Lung (tissue), 12 donors: ENCODE measurements around the gene C11orf58. TPM values are rescaled to one million over a fixed set of nuclear protein-coding genes. Genes with fewer than 3 reads are reported as not detected.

Experiments used
- ATAC-seq: fragments of 200-7000 bp; cut with Tn5 transposase; one replicate; pipeline ENCODE4 v1.9.1; 2020; ENCODE audit warnings: moderate number of reproducible peaks; ENCODE audit not compliant: insufficient read depth, low FRiP score
- DNase-seq, 3 donors: peaks; one replicate each; pipeline ENCODE4 v3.0.0-alpha.2; 2013 to 2017
- H3K27ac ChIP-seq, 2 donors: one replicate each; pipeline ENCODE4 v1.5.1; 2013; ENCODE audit warnings: mild to moderate bottlenecking in 2 of 2, moderate library complexity in 2 of 2, control low read depth in 1 of 2, inconsistent platforms in 1 of 2, low read depth in 1 of 2, low read length in 1 of 2
- H3K27me3 ChIP-seq, 3 donors: one replicate each; pipeline ENCODE4 v1.5.1; 2013; ENCODE audit warnings: low read length in 2 of 3; ENCODE audit not compliant: control insufficient read depth in 3 of 3, insufficient read depth in 3 of 3
- H3K36me3 ChIP-seq, 4 donors: one replicate each; pipeline ENCODE4 v1.5.1; 2013; ENCODE audit warnings: low read length in 4 of 4, mild to moderate bottlenecking in 1 of 4, moderate library complexity in 1 of 4; ENCODE audit not compliant: control insufficient read depth in 4 of 4, insufficient read depth in 4 of 4
- H3K4me1 ChIP-seq, 5 donors: one replicate each; pipeline ENCODE4 v1.5.1; 2013; ENCODE audit warnings: low read length in 5 of 5, mild to moderate bottlenecking in 2 of 5, moderate library complexity in 1 of 5; ENCODE audit not compliant: control insufficient read depth in 5 of 5, insufficient read depth in 5 of 5
- H3K4me3 ChIP-seq: one replicate; pipeline ENCODE4 v1.5.1; 2013; ENCODE audit warnings: mild to moderate bottlenecking, control low read depth, moderate library complexity
- H3K9ac ChIP-seq, 2 donors: one replicate each; pipeline ENCODE4 v1.5.1; 2013; ENCODE audit warnings: low read length in 2 of 2, control low read depth in 1 of 2; ENCODE audit not compliant: insufficient read depth in 1 of 2
- H3K9me3 ChIP-seq, 4 donors: one replicate each; pipeline ENCODE4 v1.5.1; 2013; ENCODE audit warnings: low read length in 3 of 4, mild to moderate bottlenecking in 1 of 4, moderate library complexity in 1 of 4; ENCODE audit not compliant: control insufficient read depth in 4 of 4, insufficient read depth in 3 of 4
- CTCF ChIP-seq: IDR thresholded peaks from 2 replicates; pipeline ENCODE4 v1.5.1; 2012; ENCODE audit warnings: mild to moderate bottlenecking; ENCODE audit errors: control extremely low read depth, extremely low read depth
- WGBS, 2 donors: extraction: QIAGEN DNeasy Blood & Tissue Kit; methylation state at CpG; one replicate each; pipeline ENCODE4 v1.1.7; 2013; 5-methylcytosine and 5-hydroxymethylcytosine counted together
- polyA plus RNA-seq, 2 donors: library from polyadenylated mRNA; stranded (reverse); fragments of 200-250 nt; gene quantifications; one replicate each; pipeline ENCODE4 v1.2.1, GENCODE V29; 2013
- total RNA-seq, 2 donors: library from RNA; depleted of rRNA in 1 of 2; stranded (reverse); fragments of >200 nt in 1 of 2; gene quantifications; one replicate each; pipeline ENCODE4 v1.2.1, GENCODE V29; 2014 to 2021
- donor health status: control.
- donor health status: control.
- donor health status: Bipolar disorder and iron deficiency.
- donor health status: healthy.
- donor health status: DM: yes; HTN: yes; CAD: no.

The C11orf58 gene
- total and polyA plus RNA-seq, 4 donors = 87.2 to 219 (median 97.9) TPM

DNA sequence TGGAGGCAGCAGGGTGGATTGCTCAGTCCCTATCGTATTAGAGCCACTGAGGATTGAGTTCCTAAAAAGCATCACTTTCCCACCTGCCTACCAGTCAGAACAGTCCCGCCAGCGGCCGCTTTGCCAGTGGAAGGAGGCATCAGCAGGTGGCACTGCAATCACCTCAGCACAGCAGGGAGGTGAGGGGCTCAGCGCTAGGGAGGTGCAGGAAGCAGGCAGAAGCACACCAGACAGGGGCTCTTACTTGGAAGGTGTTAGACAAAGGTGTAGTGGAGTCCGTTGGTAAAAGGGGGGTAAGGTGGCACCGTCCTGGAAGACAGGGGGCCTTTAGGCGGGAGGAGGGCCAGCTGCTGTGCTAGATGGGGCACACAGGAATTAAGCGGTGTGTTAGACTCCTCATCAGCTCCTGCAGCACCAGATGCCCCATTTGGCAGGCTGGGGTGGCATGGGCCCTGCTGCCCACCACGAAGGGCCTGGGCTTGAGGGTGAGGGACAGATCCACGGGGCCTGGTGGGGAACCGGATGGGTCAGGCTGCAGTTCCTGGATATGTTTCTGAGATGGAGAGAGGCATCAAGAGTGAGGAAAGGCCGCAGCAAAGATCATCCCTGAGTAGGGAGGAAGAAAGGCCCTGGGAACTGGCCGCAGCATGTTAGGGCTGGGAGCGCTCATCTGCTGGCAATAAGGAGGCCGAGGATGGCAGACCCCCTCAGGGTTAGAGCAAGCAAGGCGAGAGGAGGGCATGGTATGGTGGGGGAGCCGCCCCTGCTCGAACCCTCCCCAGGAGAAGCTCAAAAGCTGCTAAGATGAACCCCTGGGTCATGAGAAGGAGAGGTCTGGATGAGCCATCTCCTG, 42.5 kb downstream of the C11orf58 start:
- Histone ChIP-seq H3K4me1 (peaks cover 0 to 21% (median 7%) of the 10 kb centered on the region in 5 donors), H3K27ac (no peak overlapping the region), H3K27me3 (no peaks in the 10 kb centered on the region), H3K36me3 (peaks cover 0 to under 1% (median 0%) of the 10 kb centered on the region in 4 donors), H3K4me3 (no peak overlapping the region), H3K9me3 (peaks cover 0 to 4% (median 0%) of the 10 kb centered on the region in 4 donors), H3K9ac (no peak overlapping the region)
- TF ChIP-seq CTCF = no peak
- 90 to 91% methylated on average over 19 of the region's 19 CpGs for WGBS, 2 donors
- ATAC-seq (no peak), DNase-seq (no peak)

- DNase-seq (peak; percentile 54 to 81 (median 59)), ATAC-seq (no peak)
- no peaks in the 10 kb centered on the region for H3K36me3 ChIP-seq
- peaks cover 0 to 21% (median 3%) of the 10 kb centered on the region in 5 donors for H3K4me1 ChIP-seq
- 82 to 90% methylated on average over 11 of the region's 11 CpGs for WGBS, 2 donors
- H3K27ac ChIP-seq = no peak overlapping the region
- peaks cover 0 to 4% (median 0%) of the 10 kb centered on the region in 4 donors for H3K9me3 ChIP-seq
- H3K27me3 ChIP-seq = no peaks in the 10 kb centered on the region
- TF ChIP-seq CTCF = no peak
- no peak overlapping the region for H3K9ac ChIP-seq
- H3K4me3 ChIP-seq = no peak overlapping the region
Observed at GRCh38 chr11:16781936-16782919, 43.8 kb downstream of the C11orf58 start.

DNA sequence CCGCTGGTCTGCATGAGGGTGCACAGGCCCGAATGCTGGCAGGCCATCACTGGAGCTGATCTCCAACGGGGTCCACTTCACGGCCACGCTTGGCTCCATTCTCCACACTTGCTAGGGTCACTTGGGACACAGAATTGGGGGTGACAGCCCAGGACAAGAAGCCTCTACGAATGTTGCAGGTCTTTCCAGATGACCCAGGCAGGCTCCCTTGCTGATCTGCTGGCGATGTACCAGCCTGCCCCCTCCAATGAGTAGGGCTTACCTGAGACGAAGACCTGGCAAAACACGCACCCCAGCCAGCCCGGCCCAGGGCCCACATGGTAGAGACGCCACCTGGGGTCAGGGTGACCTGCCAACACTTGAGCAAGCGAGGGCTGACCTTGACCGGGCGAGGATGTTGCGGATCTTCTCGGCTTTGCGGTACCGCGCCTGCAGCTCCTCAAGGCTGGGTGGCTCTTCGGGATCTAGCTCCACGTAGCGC, 44.9 kb downstream of the C11orf58 start:
- no peak for DNase-seq
- no peak for ATAC-seq
- Histone ChIP-seq H3K4me1 (peaks cover 3 to 21% (median 6%) of the 10 kb centered on the region in 5 donors), H3K27me3 (no peaks in the 10 kb centered on the region), H3K36me3 (no peaks in the 10 kb centered on the region), H3K4me3 (no peak overlapping the region), H3K27ac (no peak overlapping the region), H3K9me3 (peaks cover 0 to 4% (median 0%) of the 10 kb centered on the region in 4 donors), H3K9ac (no peak overlapping the region)
- WGBS, 2 donors = 96% methylated on average over 22 of the region's 22 CpGs
- no peak for TF ChIP-seq CTCF
